PFSK-1 (cell line): ENCODE measurements around the gene DTX3L.

Experiments used
- FOXP2 ChIP-seq: optimal IDR thresholded peaks from 2 replicates; pipeline ENCODE3; 2011; ENCODE audit warnings: borderline replicate concordance, control low read depth, inconsistent platforms; ENCODE audit not compliant: insufficient read depth; ENCODE audit errors: extremely low read length, extremely low read depth
- POLR2AphosphoS5 ChIP-seq: IDR thresholded peaks from 2 replicates; pipeline ENCODE4 v1.6.1; 2012; ENCODE audit warnings: low read depth, mild to moderate bottlenecking, control low read depth, low read length, moderate library complexity
- REST ChIP-seq, 2 experiments: IDR thresholded peaks; 2 replicates each; pipeline versions ENCODE4 v1.6.1 to v1.8.0; 2011 to 2012; ENCODE audit warnings: low read depth in 2 of 2, low read length in 2 of 2, control low read depth in 1 of 2, inconsistent platforms in 1 of 2, mild to moderate bottlenecking in 1 of 2, moderate library complexity in 1 of 2; ENCODE audit not compliant: insufficient read depth in 1 of 2
- SIN3A ChIP-seq: IDR thresholded peaks from 2 replicates; pipeline ENCODE4 v1.6.1; 2012; ENCODE audit warnings: mild to moderate bottlenecking, low read length, moderate library complexity, borderline replicate concordance; ENCODE audit not compliant: insufficient read depth
- TAF1 ChIP-seq: IDR thresholded peaks from 2 replicates; pipeline ENCODE4 v1.6.1; 2012; ENCODE audit warnings: low read length, control low read depth, borderline replicate concordance; ENCODE audit not compliant: insufficient read depth

DTX3L gene

GRCh38 chr3:122535964-122536631 lies 28.0 kb upstream of the DTX3L start:
- TF ChIP-seq POLR2AphosphoS5, result no peak
- no peak for TF ChIP-seq REST (IDR thresholded peaks at IDR 0.05; ENCODE audit: insufficient read depth in 1 of 2, low read depth in 2 of 2, low read length in 2 of 2)
- TF ChIP-seq FOXP2, result no peak
- no peak for TF ChIP-seq SIN3A
- no peak for TF ChIP-seq TAF1

GRCh38 chr3:122536632-122537001 lies 27.5 kb upstream of the DTX3L start:
- TF ChIP-seq FOXP2 (no peak), POLR2AphosphoS5 (no peak), SIN3A (no peak), REST (IDR thresholded peaks at IDR 0.05; ENCODE audit: insufficient read depth in 1 of 2, low read depth in 2 of 2, low read length in 2 of 2) (no peak), TAF1 (no peak)

- TF ChIP-seq REST (IDR thresholded peaks at IDR 0.05; ENCODE audit: insufficient read depth in 1 of 2, low read depth in 2 of 2, low read length in 2 of 2) (no peak), POLR2AphosphoS5 (no peak), TAF1 (no peak), FOXP2 (no peak), SIN3A (no peak)
Observed at GRCh38 chr3:122538956-122539490, 25.1 kb upstream of the DTX3L start.

GRCh38 chr3:122546151-122546550 lies 18.0 kb upstream of the DTX3L start:
- TF ChIP-seq POLR2AphosphoS5 (no peak), REST (IDR thresholded peaks at IDR 0.05; ENCODE audit: insufficient read depth in 1 of 2, low read depth in 2 of 2, low read length in 2 of 2) (no peak), FOXP2 (no peak), SIN3A (no peak), TAF1 (no peak)
